NCI-H2081 (cell line): ENCODE measurements around the gene CYP4F12.
"Not testable (repeated sequence)": the region's sequence is repeated elsewhere in the genome, so short reads cannot be mapped to it uniquely, and the experiment has no call there.

ENCODE experiments used
- DNase-seq, 2 experiments: peaks; one replicate each; lab custom pipeline; 2025; lab: John Stamatoyannopoulos, UW

CYP4F12 gene

DNA sequence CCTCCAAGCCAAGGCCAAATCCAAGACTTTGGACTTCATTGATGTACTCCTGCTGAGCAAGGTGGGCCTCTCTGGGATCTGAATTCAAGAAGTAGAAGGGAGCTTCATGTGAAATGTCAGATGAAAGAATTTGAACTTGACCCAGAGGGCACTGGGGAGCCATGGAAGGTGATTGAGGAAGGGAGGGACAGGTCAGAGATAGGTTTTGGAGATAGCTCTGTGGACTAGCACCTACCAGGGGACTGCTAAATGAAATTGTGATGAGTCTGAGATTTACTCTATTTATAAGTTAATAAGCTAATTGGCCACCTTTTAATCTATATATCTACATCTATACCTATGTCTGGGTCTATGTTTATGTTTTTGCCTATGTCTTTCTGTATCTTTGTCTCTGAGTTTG lies 22.8 kb upstream of the CYP4F12 start:
- not testable (repeated sequence) for DNase-seq

DNA sequence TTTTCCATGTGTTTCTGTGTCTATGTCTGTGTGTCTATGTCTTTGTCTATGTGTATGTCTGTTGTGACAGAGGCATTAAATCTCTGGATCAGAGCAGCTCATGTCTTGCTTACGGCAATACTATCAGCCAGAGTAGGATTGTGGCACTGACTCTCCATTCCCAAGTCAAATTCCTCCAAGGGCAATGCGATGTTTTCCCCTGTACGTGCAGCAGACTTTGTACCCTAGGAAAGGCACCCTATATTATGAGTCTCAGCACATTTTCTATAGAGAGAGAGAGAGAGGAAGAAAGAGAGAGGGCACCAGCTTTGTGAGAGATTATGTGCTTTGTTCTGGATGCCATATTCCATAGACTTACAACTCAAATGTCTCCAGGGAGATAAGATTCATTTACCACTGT lies 21.1 kb upstream of the CYP4F12 start:
- DNase-seq, result no peak

DNA sequence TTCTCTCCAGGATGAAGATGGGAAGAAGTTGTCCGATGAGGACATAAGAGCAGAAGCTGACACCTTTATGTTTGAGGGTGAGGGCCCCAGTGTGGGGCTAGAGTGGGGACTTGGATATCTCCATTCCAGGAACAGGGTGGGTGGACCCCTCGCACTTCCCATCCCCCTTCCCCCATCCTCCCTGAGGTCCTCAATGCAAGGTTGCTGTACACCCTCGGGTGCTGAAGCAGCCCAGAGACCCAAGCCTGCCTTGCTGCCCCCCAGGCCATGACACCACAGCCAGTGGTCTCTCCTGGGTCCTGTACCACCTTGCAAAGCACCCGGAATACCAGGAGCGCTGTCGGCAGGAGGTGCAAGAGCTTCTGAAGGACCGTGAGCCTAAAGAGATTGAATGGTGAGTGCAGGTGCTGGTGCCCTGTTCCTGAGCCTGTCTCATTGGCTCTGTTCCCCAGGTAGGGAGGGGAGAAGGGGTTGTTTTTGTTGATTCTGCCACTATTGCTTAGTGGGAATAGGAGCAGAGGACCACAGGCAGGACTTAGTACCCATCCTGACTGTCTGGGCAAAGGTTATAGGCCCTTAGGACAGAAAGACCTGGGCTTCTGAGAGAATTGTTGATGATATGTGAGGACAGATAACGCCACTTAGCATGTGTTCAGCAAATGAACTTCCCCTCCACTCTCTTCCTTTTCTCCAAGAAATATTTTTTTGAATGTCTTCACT lies 20.2 kb upstream of the CYP4F12 start:
- no peak for DNase-seq

DNA sequence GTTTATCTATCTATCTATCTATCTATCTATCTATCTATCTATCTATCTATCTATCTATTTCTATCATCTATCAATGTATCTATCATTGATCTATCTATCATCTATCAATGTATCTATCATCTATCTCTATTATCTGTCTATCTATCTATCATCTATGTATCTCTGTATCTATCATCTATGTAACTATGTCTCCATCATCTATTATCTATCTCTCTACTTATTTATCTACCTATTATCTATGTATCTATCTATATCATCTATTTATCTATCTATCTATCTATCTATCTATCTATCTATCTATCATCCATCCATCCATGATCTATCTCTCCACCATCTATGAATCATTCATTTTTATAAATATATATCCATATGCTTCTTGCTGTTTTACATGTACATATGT lies 16.4 kb upstream of the CYP4F12 start:
- no peak for DNase-seq

DNA sequence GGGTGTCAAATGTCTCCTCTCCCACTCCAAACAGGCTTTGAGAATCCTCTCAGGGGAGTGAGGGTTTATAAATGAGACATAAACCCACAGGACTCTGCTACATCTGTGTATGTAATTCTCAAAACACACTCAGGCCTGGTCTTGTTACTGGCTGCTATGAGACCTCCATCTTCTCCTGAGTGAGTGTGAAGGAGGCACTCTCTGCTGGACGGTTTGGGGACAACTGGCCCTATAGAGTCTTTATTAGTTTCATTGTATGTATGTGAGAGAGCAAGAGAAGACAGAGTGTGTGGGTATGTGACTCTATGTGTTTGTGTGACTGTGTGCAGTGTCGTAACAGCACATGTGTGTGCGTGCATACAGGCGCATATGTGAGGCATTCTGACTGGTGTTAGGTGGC lies 9.6 kb upstream of the CYP4F12 start:
- no peak for DNase-seq

DNA sequence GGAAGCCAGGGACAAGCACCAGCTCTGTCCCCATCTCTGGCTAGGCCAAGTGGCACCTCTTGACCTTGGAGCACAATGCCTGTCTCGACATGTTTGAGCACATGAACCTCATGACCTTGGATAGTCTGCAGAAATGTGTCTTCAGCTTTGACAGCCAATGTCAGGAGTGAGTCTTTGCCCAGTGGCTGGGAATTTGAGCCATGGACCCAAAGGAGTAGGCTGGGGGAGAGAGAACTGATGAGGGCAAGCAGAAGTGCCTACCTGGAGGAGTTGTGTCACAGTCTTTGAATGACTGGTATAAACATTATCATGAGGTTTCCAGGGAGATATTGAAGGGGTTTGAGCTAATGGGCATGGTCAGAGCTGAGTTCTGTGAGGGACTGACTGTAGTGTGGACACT lies 6.7 kb upstream of the CYP4F12 start:
- no peak for DNase-seq

DNA sequence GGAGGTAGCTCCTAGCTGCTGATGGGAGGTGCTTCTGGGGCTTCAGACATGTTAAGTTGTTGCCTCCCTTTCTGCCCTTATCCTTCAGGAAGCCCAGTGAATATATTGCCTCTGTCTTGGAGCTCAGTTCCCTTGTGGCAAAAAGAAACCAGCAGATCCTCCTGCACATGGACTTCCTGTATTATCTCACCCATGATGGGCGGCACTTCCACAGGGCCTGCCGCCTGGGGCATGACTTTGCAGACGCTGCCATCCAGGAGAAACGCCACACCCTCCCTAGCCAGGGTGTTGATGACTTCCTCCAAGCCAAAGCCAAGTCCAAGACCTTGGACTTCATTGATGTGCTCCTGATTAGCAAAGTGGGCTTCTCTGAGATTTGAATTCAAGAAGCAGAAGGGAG lies 6.0 kb upstream of the CYP4F12 start:
- DNase-seq, result no peak

DNA sequence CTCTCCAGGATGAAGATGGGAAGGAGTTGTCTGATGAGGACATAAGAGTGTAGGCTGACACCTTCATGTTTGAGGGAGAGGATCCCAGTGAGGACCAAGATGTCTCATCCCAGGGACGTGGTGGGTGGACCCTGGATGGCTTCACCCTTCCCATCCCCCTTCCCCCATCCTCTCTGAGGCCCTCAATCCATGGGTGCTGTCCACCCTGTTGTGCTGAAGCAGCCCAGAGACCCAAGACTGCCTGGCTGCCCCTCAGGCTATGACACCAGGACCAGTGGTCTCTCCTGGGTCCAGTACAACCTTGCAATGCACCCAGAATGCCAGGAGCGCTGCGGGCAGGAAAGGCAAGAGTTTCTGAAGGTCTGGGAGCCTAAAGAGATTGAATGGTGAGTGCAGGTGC lies 3.4 kb upstream of the CYP4F12 start:
- no peak for DNase-seq

DNA sequence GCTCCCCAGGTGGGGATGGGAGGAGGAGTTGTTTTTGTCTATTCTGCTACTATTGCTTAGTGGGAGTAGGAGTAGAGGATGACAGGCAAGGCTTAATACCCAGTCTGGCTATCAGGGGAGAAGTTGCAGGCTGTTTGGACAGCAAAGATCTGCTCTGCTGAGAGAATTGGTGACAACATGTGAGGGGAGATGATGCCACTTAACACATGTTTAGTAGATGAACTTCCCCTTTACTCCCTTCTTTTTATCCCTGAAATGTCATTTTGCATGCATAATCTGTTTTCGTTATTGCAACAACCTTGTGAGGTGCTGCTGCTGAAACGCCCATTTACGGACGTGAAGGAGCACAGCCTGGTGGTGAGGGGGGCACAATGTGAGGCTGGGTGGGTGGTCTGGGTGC lies 3.0 kb upstream of the CYP4F12 start:
- no peak for DNase-seq

DNA sequence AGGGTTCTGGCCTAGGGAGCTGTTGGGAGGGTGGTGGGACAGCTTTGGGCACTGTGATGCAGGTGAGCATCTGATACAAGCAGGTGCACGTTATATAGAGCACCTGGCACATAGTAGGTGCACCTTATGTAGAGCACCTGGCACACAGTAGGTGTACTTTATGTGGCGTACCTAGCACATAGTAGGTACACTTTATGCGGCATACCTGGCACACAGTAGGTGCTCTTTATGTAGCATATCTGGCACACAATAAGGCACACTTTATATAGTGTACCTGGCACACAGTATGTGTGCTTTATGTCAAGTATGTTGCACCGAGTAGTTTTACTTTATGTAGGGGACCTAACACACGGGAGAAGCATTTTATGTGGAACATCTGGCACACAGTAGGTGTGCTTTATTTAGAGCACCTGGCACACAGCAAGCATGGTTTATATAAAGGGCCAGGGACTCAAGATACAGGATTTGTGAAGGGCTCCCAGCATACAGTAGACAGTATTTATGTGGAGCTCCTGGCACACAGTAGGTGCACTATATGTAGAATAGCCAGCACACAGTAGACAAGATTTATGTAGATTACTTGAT lies 1.6 kb upstream of the CYP4F12 start:
- DNase-seq, result no peak

DNA sequence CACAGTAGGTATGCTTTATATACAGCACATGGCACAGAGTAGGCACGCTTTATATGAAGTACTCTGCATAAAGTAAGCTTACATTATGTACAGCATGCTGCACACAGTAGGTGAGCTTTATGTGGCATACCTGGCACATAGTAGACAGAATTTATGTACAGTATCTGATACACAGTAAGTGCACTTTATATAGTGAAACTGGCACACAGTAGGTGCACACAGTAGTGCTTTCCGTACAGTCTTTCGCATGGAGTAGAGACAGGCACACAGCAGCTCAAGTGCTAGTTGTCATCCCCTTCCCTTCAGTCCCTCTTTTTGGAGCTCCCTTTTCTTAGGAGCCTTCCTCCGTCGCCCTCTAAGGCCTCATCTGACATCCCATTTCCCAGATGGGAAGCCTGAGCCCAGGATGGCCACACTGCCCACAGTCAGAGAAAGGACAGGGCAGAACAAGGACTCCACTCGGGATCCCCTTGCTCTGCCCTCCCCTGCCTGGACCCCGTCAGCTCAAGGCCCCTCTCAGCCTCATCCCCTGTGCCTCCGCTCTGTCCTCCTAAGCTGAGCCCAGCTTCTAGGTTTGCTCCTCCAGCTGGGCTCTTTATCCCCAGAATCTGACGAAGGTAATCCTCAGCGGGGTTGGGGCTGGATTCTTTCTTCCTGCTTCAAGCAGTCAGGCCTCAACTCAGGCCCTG lies 852 bp upstream of the CYP4F12 start:
- no peak for DNase-seq

DNA sequence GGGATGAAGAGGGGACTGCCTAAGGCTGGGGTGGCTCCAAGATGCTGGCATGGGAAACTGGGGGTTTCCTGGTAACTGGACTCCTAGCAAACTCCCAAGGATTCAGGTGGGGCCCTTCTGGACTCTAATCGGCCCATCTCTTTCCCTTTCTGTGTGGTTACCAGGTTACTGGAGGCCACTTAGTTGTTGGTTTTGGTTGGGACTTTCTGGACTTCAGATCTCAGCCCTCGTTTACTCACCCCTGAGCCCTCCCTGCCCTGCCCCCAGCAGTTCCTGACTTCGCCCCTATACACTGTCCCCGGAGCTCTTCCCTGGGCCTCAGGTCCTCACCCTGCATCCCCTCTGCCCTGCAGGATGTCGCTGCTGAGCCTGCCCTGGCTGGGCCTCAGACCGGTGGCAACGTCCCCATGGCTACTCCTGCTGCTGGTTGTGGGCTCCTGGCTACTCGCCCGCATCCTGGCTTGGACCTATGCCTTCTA lies 328 bp downstream of the CYP4F12 start:
- no peak for DNase-seq

DNA sequence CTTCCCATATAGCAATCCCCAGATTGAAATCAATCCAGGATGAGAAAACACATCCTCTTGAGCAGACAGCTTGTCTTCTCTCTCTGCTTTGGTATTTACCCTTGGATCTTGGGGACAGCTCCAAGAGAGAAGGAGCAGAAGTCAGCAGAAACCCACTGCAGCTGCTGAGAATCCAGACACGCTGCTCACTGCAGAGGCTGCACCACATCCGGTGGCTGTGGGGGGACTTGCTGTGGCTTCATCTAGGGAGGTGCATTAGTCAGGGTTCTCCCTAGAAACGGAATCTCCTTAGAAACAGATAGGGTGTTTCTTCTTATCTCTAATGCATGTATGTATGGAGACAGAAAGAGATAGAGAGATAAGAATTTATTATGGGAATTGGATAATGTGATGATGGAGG lies 2.7 kb downstream of the CYP4F12 start:
- DNase-seq, result no peak

DNA sequence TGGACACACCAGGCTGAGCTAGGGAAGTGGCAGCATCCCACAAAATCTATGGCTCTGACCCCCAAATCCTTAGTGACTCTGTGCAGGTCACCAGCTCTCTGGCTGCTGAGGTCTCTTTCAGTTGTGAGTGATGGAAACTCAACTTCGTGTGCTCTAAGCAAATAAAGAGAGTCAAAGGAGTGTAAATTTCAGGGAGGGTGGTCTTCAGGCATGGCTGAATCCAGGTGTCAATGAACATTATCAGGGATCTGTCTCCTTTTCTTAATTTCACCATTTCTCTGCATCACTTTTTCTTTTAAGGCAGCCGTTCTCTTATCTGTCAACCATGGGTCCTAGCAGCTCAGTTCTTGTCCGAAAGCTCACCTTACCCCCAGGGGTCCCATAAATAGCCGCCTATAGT lies 6.2 kb downstream of the CYP4F12 start:
- no peak for DNase-seq

DNA sequence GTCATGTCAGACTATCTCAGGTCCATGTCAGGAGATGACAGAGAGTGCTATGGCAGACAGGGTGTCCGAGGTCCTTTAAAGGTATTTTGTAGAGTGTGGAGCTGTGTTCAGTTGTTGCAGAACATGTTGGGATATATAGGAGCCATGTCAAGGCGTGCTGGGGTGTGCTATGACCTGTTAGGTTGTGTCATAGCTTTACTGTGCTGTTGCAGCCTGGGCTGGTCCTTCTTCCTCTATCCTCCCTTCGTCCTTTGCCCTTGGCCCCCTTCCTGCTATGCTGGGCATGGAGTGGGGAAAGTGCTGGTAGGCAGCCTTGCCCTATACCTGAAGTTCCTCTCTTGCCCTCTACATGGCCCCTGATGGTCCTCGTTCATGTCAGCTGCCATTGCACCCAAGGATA lies 7.0 kb downstream of the CYP4F12 start:
- DNase-seq, result not testable (repeated sequence)

DNA sequence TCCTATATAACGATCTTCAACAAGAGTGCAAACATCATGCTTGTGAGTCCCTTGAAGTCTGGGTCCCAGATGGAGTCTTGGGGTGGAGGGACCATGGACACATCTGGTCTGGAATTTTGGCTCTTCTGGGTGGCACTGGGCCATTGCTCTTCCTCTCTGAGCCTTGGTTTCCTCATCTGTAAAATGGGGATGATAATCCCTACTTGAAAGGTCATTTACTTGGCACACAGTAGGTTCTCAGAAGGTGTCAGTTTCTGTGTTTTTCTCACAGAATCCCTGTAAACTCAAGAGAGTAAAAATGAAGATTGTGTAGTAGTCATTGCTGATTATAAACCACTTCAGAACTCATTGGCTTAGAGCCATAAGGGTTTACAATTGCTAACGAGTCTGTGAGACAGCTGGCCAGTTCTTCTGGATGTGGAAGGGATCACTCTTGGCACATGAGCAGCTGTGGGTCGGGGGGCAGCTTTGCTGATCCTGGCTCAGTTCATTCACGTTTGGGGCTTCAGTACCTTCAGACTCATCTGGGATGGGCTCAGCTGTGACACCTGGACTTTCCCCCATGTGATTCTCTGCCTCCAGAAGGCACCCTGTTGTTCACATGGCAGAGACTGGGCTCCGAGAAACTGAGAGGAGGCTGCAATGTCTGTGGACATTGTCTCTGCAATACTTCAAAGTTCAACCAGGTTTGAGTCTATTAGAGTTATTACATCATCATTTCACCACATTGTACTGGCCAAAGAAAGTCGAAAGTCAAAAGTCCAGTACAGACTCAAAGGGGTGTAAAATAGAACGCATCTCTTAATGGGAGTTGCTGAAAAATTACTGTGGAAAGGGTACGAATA lies 7.8 kb downstream of the CYP4F12 start:
- no peak for DNase-seq

DNA sequence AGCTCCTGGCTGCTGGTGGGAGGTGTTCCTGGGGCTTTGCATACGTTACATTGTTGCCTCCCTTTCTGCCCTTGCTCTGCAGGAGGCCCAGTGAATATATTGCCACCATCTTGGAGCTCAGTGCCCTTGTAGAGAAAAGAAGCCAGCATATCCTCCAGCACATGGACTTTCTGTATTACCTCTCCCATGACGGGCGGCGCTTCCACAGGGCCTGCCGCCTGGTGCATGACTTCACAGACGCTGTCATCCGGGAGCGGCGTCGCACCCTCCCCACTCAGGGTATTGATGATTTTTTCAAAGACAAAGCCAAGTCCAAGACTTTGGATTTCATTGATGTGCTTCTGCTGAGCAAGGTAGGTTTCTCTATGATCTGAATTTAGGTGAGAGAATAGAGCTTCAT lies 10.5 kb downstream of the CYP4F12 start:
- DNase-seq, result no peak

DNA sequence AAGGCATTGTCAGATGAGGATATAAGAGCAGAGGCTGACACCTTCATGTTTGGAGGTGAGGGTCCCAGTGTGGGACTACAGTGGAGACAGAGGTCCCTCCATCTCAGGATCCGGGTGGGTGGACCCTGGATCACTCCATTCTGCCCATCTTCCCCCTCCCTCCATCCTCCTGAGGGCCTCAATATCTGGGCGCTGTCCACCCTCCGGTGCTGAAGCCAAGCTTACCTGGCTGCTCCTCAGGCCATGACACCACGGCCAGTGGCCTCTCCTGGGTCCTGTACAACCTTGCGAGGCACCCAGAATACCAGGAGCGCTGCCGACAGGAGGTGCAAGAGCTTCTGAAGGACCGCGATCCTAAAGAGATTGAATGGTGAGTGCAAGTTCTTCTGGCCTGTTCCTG lies 11.9 kb downstream of the CYP4F12 start:
- DNase-seq, result no peak

DNA sequence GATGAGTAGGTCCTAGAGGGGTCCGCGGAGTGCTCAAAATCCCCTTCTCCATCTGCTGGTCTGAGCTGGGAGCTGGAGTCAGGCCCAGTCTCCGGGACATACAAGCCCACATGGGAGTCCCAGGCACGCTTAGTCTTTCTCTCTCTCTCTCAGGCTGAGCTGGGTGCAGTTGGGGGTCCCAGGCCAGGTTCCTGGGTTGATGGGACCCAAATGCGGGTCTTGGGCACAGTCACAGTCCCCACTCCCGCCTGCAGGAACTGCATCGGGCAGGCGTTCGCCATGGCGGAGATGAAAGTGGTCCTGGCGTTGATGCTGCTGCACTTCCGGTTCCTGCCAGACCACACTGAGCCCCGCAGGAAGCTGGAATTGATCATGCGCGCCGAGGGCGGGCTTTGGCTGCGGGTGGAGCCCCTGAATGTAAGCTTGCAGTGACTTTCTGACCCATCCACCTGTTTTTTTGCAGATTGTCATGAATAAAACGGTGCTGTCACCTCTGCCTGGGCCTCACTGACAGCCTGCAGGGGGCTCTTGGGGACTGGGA lies 23.8 kb downstream of the CYP4F12 start:
- no peak for DNase-seq

DNA sequence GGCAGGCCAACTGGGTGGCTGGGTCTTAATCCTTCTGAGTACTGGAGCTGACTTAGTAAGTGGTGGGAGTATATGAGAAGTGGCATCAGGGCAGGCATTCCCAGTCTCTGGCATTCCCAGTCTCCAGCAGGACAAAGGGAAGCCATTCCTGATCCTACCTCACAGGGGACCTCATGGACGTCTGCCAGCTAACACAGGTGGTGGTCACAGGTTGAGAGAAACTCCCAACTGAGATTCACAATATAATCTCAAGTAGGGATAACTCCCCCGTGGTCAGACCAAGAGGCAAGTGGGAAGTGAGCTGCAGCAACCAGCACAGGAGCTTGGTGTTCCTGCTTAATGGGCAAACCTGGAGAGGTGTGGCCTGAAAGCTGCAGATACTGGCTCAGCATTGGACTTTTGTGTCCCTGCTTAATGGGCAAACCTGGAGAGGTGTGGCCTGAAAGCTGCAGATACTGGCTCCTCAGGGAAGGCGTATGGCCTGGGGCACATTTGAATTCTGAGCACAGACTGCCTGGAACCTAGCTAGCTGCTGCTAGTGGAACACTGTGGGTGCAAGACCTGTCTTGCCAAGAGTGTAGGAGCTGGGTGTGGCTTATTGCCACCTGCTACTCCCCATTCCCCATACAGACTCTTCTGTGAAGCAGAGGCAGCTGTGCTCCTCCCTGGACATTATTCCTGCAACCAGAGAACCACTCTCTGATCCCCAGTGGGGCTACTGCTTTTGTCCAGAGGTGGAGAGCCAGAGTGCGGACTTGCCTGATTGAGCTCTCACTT lies 29.1 kb downstream of the CYP4F12 start:
- DNase-seq, result no peak

DNA sequence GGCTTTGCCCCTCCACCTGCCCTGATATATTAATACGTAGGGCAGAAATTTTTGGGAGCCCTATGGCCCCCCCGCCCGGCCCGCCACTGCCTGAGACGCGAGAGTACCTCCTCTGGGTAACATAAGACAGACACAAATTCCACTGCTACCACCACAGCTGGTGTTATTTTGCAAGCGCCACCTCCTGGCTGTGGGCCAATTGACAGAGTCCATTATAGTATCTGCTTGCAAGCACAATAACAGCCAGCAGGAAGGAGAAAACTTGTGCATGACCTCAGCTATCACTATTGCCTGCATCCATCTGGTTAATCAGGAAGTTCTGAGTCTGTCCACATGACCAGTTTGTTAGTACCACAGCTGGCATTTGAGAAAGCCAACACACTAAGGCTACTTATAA lies 29.6 kb downstream of the CYP4F12 start:
- DNase-seq, result peak; percentile 8 to 27
